Measurements from ENCODE around the gene APOL6.
"Not testable (repeated sequence)": the region's sequence is repeated elsewhere in the genome, so short reads cannot be mapped to it uniquely, and the experiment has no call there.

The APOL6 gene

GRCh38 chr22:35618427-35619223 is 29.6 kb upstream of the APOL6 start:
- Histone ChIP-seq H3K4me1 (ENCODE audit: control insufficient read depth, insufficient read depth, low read length) (peaks cover 11% of the 10 kb centered on the region; the same call in 1 of the 2 replicates), H3K27me3 (ENCODE audit: control insufficient read depth, insufficient read depth, low read length) (no peaks in the 10 kb centered on the region), H3K4me3 (ENCODE audit: low read depth, low read length) (no peak overlapping the region), H3K27ac (ENCODE audit: low read depth, low read length) (no peak overlapping the region), H3K9me3 (ENCODE audit: control insufficient read depth, insufficient read depth, low read length) (no peaks in the 10 kb centered on the region), H3K36me3 (ENCODE audit: control insufficient read depth, insufficient read depth, low read length) (no peaks in the 10 kb centered on the region), H3K9ac (ENCODE audit: low read depth, low read length) (no peak overlapping the region)

GRCh38 chr22:35619336-35620094 is 28.7 kb upstream of the APOL6 start:
- Histone ChIP-seq H3K9me3 (ENCODE audit: control insufficient read depth, insufficient read depth, low read length) (no peaks in the 10 kb centered on the region), H3K4me3 (ENCODE audit: low read depth, low read length) (no peak overlapping the region), H3K27ac (ENCODE audit: low read depth, low read length) (no peak overlapping the region), H3K4me1 (ENCODE audit: control insufficient read depth, insufficient read depth, low read length) (peaks cover 11% of the 10 kb centered on the region; the same call in 1 of the 2 replicates), H3K36me3 (ENCODE audit: control insufficient read depth, insufficient read depth, low read length) (no peaks in the 10 kb centered on the region), H3K27me3 (ENCODE audit: control insufficient read depth, insufficient read depth, low read length) (no peaks in the 10 kb centered on the region), H3K9ac (ENCODE audit: low read depth, low read length) (no peak overlapping the region)

GRCh38 chr22:35620624-35621251 is 27.5 kb upstream of the APOL6 start:
- no peak overlapping the region for H3K4me3 ChIP-seq (ENCODE audit: low read depth, low read length)
- no peak overlapping the region for H3K27ac ChIP-seq (ENCODE audit: low read depth, low read length)
- H3K9ac ChIP-seq (ENCODE audit: low read depth, low read length): no peak overlapping the region

DNA sequence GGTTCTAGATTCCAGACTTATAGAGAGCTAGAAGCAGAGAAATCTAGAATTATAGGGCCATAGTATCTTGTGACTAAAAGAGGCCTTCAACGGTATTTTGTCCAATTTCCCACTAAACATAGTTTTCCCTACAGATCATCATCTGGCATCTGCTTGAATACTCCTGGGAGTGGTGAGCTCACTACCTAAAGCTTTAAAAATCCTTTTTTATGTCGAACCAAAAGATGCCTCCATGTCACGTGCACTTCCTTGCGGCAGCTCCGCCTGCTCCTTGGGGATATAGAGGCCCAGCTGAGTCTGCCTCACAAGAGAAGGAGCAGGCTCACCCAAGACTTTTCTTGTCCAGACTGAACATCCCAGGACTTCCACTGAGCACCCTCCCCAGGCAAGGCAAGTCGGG is 26.8 kb upstream of the APOL6 start:
- Histone ChIP-seq H3K9me3 (ENCODE audit: control insufficient read depth, insufficient read depth, low read length) (no peaks in the 10 kb centered on the region), H3K9ac (ENCODE audit: low read depth, low read length) (no peak overlapping the region), H3K27ac (ENCODE audit: low read depth, low read length) (no peak overlapping the region), H3K4me3 (ENCODE audit: low read depth, low read length) (no peak overlapping the region), H3K36me3 (ENCODE audit: control insufficient read depth, insufficient read depth, low read length) (no peaks in the 10 kb centered on the region), H3K4me1 (ENCODE audit: control insufficient read depth, insufficient read depth, low read length) (peaks cover 11% of the 10 kb centered on the region; the same call in 1 of the 2 replicates), H3K27me3 (ENCODE audit: control insufficient read depth, insufficient read depth, low read length) (no peaks in the 10 kb centered on the region)

More at GRCh38 chr22:35620624-35621251, 27.5 kb upstream of the APOL6 start:
- Histone ChIP-seq H3K4me1 (ENCODE audit: control insufficient read depth, insufficient read depth, low read length) (peaks cover 11% of the 10 kb centered on the region; the same call in 1 of the 2 replicates), H3K36me3 (ENCODE audit: control insufficient read depth, insufficient read depth, low read length) (no peaks in the 10 kb centered on the region), H3K9me3 (ENCODE audit: control insufficient read depth, insufficient read depth, low read length) (no peaks in the 10 kb centered on the region), H3K27me3 (ENCODE audit: control insufficient read depth, insufficient read depth, low read length) (no peaks in the 10 kb centered on the region)

DNA sequence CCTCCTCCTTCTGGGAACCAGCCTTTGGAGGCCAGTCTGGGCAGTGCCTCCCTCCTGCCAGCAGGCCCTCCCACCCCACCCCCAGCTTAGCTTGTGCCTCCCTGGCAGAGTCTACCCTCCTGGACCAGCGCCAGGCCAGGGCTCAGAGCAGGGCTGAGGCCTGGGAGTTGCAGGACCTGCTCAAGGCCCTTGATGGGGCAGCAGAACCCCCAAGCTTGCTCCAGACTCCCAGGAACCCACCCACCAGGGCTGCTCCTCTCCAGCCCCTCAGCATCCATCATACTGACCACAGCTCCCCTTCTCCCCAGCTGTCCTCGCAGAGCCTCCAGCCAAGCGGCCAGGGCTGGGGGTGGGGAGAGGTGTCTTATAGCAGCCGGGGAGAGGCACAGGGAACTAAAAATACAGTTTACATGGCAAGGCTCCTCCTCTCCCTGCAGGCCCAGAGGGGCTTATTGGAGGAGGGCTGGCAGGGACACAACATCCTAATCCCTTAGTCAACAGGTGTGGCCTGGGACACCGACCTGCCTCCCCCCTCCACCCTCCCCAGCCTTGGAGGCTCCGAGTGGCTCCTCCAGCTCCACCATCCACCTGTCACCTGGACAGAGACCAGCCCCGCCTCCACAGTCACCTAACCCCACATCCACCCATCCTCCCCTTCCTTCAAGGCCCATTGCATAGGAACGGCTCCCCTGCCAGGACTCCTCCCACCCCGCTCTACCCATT is 25.9 kb upstream of the APOL6 start:
- Histone ChIP-seq H3K9me3 (ENCODE audit: control insufficient read depth, insufficient read depth, low read length) (no peaks in the 10 kb centered on the region), H3K9ac (ENCODE audit: low read depth, low read length) (no peak overlapping the region), H3K27me3 (ENCODE audit: control insufficient read depth, insufficient read depth, low read length) (no peaks in the 10 kb centered on the region), H3K36me3 (ENCODE audit: control insufficient read depth, insufficient read depth, low read length) (no peaks in the 10 kb centered on the region), H3K4me1 (ENCODE audit: control insufficient read depth, insufficient read depth, low read length) (peaks cover 11% of the 10 kb centered on the region; the same call in 1 of the 2 replicates), H3K27ac (ENCODE audit: low read depth, low read length) (no peak overlapping the region), H3K4me3 (ENCODE audit: low read depth, low read length) (no peak overlapping the region)

DNA sequence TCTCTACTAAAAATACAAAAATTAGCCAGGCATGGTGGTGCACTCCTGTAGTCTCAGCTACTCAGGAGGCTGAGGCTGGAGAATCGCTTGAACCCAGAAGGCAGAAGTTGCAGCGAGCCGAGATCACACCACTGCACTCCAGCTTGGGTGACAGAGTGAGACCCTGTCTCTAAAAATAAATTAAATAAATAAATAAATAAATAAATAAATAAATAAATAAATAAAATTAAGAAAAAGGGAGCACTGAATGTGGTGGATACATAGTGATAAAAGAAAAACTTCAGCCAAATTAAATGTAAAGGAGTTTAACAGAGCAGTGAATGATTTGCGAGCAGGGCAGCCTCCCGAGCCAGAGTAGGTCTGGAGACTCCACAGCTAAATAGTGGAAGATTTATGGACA is 24.4 kb upstream of the APOL6 start:
- H3K36me3 ChIP-seq (ENCODE audit: control insufficient read depth, insufficient read depth, low read length); H3K9me3 ChIP-seq (ENCODE audit: control insufficient read depth, insufficient read depth, low read length); H3K27me3 ChIP-seq (ENCODE audit: control insufficient read depth, insufficient read depth, low read length); H3K9ac ChIP-seq (ENCODE audit: low read depth, low read length); H3K27ac ChIP-seq (ENCODE audit: low read depth, low read length); H3K4me3 ChIP-seq (ENCODE audit: low read depth, low read length): not testable (repeated sequence)
- H3K4me1 ChIP-seq (ENCODE audit: control insufficient read depth, insufficient read depth, low read length): peaks cover 11% of the 10 kb centered on the region; the same call in 1 of the 2 replicates

- Histone ChIP-seq H3K36me3 (ENCODE audit: control insufficient read depth, insufficient read depth, low read length) (no peaks in the 10 kb centered on the region), H3K27ac (ENCODE audit: low read depth, low read length) (no peak overlapping the region), H3K4me3 (ENCODE audit: low read depth, low read length) (no peak overlapping the region), H3K27me3 (ENCODE audit: control insufficient read depth, insufficient read depth, low read length) (no peaks in the 10 kb centered on the region), H3K4me1 (ENCODE audit: control insufficient read depth, insufficient read depth, low read length) (peaks cover 11% of the 10 kb centered on the region; the same call in 1 of the 2 replicates), H3K9me3 (ENCODE audit: control insufficient read depth, insufficient read depth, low read length) (no peaks in the 10 kb centered on the region), H3K9ac (ENCODE audit: low read depth, low read length) (no peak overlapping the region)
Measured at GRCh38 chr22:35624547-35624946, 23.7 kb upstream of the APOL6 start.

DNA sequence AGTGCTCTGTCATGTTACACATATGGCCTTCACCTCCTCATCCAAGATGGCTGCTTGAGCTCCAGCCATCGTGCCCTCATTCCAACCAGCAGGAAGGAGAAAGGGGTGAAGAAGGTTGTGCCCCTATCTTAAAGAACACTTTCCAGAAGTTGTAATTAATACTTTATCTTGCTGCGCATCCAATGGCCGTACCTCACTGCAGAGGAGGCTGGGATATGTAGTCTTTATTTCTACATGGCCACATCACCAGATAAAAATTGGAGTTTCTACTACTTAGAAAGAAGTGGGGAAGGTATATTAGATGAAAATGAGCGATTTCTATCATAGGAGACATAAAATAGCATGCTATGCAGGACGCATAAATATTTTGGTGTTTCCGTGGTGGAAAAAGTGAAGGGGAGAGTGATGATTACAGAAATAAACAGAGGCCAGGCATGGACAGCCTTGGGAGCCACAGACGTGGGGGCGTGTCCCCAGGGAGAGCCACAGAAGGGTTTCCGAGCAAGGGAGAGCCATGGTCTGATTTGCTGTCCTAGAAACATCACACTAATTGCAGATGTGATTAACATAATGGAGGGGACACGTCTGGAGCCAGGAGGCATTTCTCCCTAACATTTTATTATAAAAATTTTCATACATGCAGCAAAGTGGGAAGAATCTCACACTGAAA is 22.3 kb upstream of the APOL6 start:
- Histone ChIP-seq H3K27ac (ENCODE audit: low read depth, low read length) (no peak overlapping the region), H3K9ac (ENCODE audit: low read depth, low read length) (no peak overlapping the region), H3K4me1 (ENCODE audit: control insufficient read depth, insufficient read depth, low read length) (peaks cover 14% of the 10 kb centered on the region), H3K9me3 (ENCODE audit: control insufficient read depth, insufficient read depth, low read length) (no peaks in the 10 kb centered on the region), H3K36me3 (ENCODE audit: control insufficient read depth, insufficient read depth, low read length) (no peaks in the 10 kb centered on the region), H3K27me3 (ENCODE audit: control insufficient read depth, insufficient read depth, low read length) (no peaks in the 10 kb centered on the region), H3K4me3 (ENCODE audit: low read depth, low read length) (no peak overlapping the region)

- H3K36me3 ChIP-seq (ENCODE audit: control insufficient read depth, insufficient read depth, low read length): no peaks in the 10 kb centered on the region
- H3K4me1 ChIP-seq (ENCODE audit: control insufficient read depth, insufficient read depth, low read length): peaks cover 10% of the 10 kb centered on the region
- peak overlapping the region; percentile 65 for H3K4me3 ChIP-seq (ENCODE audit: low read depth, low read length)
- no peaks in the 10 kb centered on the region for H3K9me3 ChIP-seq (ENCODE audit: control insufficient read depth, insufficient read depth, low read length)
- H3K27ac ChIP-seq (ENCODE audit: low read depth, low read length): peak overlapping the region; percentile 62
- H3K27me3 ChIP-seq (ENCODE audit: control insufficient read depth, insufficient read depth, low read length): no peaks in the 10 kb centered on the region
- peak overlapping the region; percentile 62 for H3K9ac ChIP-seq (ENCODE audit: low read depth, low read length)
Measured at GRCh38 chr22:35627267-35628041, 20.8 kb upstream of the APOL6 start.
